Mammary epithelial cell (primary cell): ENCODE results near the gene TEX51.

Source experiments
- EZH2 ChIP-seq: IDR thresholded peaks from 2 replicates; pipeline ENCODE4 v1.6.1; 2012; ENCODE audit warnings: low read length, inconsistent platforms, borderline replicate concordance
- TF ChIP-seq, protein P1 (sequence below), 2 donors: IDR thresholded peaks in 1 of 2; conservative IDR thresholded peaks in 1 of 2; 2 replicates each; pipeline ENCODE4 v1.5.1; 2011 to 2012; ENCODE audit warnings: inconsistent platforms in 2 of 2, low read length in 2 of 2, mild to moderate bottlenecking in 2 of 2, control low read depth in 1 of 2, low read depth in 1 of 2; ENCODE audit not compliant: insufficient read depth in 1 of 2; ENCODE audit errors: extremely low read depth in 1 of 2

GRCh38 chr2:126886211-126886915 is 12.3 kb upstream of the TEX51 start:
- TF ChIP-seq EZH2 = no peak
- TF ChIP-seq, protein P1, sequence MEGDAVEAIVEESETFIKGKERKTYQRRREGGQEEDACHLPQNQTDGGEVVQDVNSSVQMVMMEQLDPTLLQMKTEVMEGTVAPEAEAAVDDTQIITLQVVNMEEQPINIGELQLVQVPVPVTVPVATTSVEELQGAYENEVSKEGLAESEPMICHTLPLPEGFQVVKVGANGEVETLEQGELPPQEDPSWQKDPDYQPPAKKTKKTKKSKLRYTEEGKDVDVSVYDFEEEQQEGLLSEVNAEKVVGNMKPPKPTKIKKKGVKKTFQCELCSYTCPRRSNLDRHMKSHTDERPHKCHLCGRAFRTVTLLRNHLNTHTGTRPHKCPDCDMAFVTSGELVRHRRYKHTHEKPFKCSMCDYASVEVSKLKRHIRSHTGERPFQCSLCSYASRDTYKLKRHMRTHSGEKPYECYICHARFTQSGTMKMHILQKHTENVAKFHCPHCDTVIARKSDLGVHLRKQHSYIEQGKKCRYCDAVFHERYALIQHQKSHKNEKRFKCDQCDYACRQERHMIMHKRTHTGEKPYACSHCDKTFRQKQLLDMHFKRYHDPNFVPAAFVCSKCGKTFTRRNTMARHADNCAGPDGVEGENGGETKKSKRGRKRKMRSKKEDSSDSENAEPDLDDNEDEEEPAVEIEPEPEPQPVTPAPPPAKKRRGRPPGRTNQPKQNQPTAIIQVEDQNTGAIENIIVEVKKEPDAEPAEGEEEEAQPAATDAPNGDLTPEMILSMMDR (conservative IDR thresholded peaks at IDR 0.05 in 1 of 2, IDR thresholded peaks at IDR 0.05 in 1 of 2; ENCODE audit: extremely low read depth in 1 of 2, insufficient read depth in 1 of 2, low read depth in 1 of 2, low read length in 2 of 2) = peak in 1 of 2 donors; percentile 18
